ENCODE measurements around the gene DPPA2.
"Not testable (repeated sequence)": the region's sequence is repeated elsewhere in the genome, so short reads cannot be mapped to it uniquely, and the experiment has no call there.

The DPPA2 gene

GRCh38 chr3:109316162-109316730, at the start of gene DPPA2:
Gene DPPA2, minus strand, starts transcription at chr3:109316517. Its CDS starts 1,975 bp downstream, at chr3:109314542.
- no peak for DNase-seq

- no peak for DNase-seq
Observed at GRCh38 chr3:109364088-109364487, 47.8 kb upstream of the DPPA2 start.

GRCh38 chr3:109363634-109364033, 47.3 kb upstream of the DPPA2 start:
- DNase-seq = no peak

- no peak for DNase-seq
Observed at GRCh38 chr3:109362823-109363222, 46.5 kb upstream of the DPPA2 start.

- not testable (repeated sequence) for DNase-seq
Observed at GRCh38 chr3:109358809-109359208, 42.5 kb upstream of the DPPA2 start.

- no peak for DNase-seq
Observed at GRCh38 chr3:109356442-109357155, 40.3 kb upstream of the DPPA2 start.

- no peak for DNase-seq
Observed at GRCh38 chr3:109355625-109356441, 39.5 kb upstream of the DPPA2 start.

GRCh38 chr3:109353057-109353456, 36.7 kb upstream of the DPPA2 start:
- DNase-seq = no peak

- no peak for DNase-seq
Observed at GRCh38 chr3:109351231-109351630, 34.9 kb upstream of the DPPA2 start.

GRCh38 chr3:109346770-109347295, 30.5 kb upstream of the DPPA2 start:
- DNase-seq = no peak

GRCh38 chr3:109346099-109346498, 29.8 kb upstream of the DPPA2 start:
- DNase-seq = no peak

GRCh38 chr3:109339714-109340648, 23.7 kb upstream of the DPPA2 start:
- no peak for DNase-seq

GRCh38 chr3:109339197-109339596, 22.9 kb upstream of the DPPA2 start:
- no peak for DNase-seq

GRCh38 chr3:109338322-109338721, 22.0 kb upstream of the DPPA2 start:
- DNase-seq = no peak

- DNase-seq = no peak
Observed at GRCh38 chr3:109337393-109337792, 21.1 kb upstream of the DPPA2 start, which contains the start of gene DPPA4. Gene DPPA4, minus strand, starts transcription at chr3:109337546. Its CDS starts 29 bp downstream, at chr3:109337517.

- no peak for DNase-seq
Observed at GRCh38 chr3:109336291-109336861, 20.1 kb upstream of the DPPA2 start.

- no peak for DNase-seq
Observed at GRCh38 chr3:109334572-109334971, 18.3 kb upstream of the DPPA2 start.

- DNase-seq = no peak
Observed at GRCh38 chr3:109331692-109332091, 15.4 kb upstream of the DPPA2 start.

GRCh38 chr3:109330405-109330804, 14.1 kb upstream of the DPPA2 start:
- DNase-seq = no peak

- DNase-seq = no peak
Observed at GRCh38 chr3:109328202-109328601, 11.9 kb upstream of the DPPA2 start.

- no peak for DNase-seq
Observed at GRCh38 chr3:109325657-109326056, 9.3 kb upstream of the DPPA2 start.

All from nucleus accumbens (tissue), 56 donors.